Retinal pigment epithelial cell (primary cell): Measurements from ENCODE around the gene WDR35.

ENCODE experiments used
- DNase-seq: peaks from one replicate; pipeline ENCODE4 v3.0.0-alpha.2; 2010; ENCODE audit warnings: low read depth
- H3K4me3 ChIP-seq: 2 replicates; pipeline ENCODE4 v1.5.1; 2011; ENCODE audit warnings: mild to moderate bottlenecking, low read length, control low read depth, moderate library complexity
- CTCF ChIP-seq: conservative IDR thresholded peaks from 2 replicates; pipeline ENCODE4 v1.5.1; 2011; ENCODE audit warnings: low read depth, low read length, control low read depth, inconsistent platforms

The WDR35 gene

GRCh38 chr2:19878268-19879046 lies 111.4 kb downstream of the WDR35 start:
- no peak for DNase-seq
- TF ChIP-seq CTCF, result no peak
- H3K4me3 ChIP-seq, result no peak overlapping the region

GRCh38 chr2:19876751-19877150 lies 113.2 kb downstream of the WDR35 start:
- no peak overlapping the region for H3K4me3 ChIP-seq
- no peak for DNase-seq
- no peak for TF ChIP-seq CTCF

- DNase-seq, result no peak
- no peak for TF ChIP-seq CTCF
- H3K4me3 ChIP-seq, result no peak overlapping the region
Measured at GRCh38 chr2:19875280-19875679, 114.6 kb downstream of the WDR35 start.

- H3K4me3 ChIP-seq, result no peak overlapping the region
- TF ChIP-seq CTCF, result no peak
- DNase-seq, result no peak
Measured at GRCh38 chr2:19874726-19875125, 115.2 kb downstream of the WDR35 start.

- H3K4me3 ChIP-seq, result no peak overlapping the region
- DNase-seq, result no peak
- TF ChIP-seq CTCF, result no peak
Measured at GRCh38 chr2:19873014-19873413, 116.9 kb downstream of the WDR35 start.

- no peak for TF ChIP-seq CTCF
- no peak overlapping the region for H3K4me3 ChIP-seq
- DNase-seq, result no peak
Measured at GRCh38 chr2:19872302-19872701, 117.6 kb downstream of the WDR35 start.

- DNase-seq, result no peak
- TF ChIP-seq CTCF, result no peak
- H3K4me3 ChIP-seq, result no peak overlapping the region
Measured at GRCh38 chr2:19871836-19872235, 118.1 kb downstream of the WDR35 start.
